GM18502 (cell line): Measurements from ENCODE around the gene ATN1.

Experiments used
- ATAC-seq: cut with Tn5 transposase; IDR thresholded peaks from one replicate; pipeline ENCODE4 v1.9.1; 2021; ENCODE audit warnings: mild to moderate bottlenecking; ENCODE audit not compliant: unreplicated experiment, poor library complexity

Gene ATN1

GRCh38 chr12:6923003-6923732, 4.6 kb upstream of the ATN1 start:
- ATAC-seq: no peak

GRCh38 chr12:6923851-6924250, 3.9 kb upstream of the ATN1 start:
- no peak for ATAC-seq

- no peak for ATAC-seq
Observed at GRCh38 chr12:6925239-6925539, 2.6 kb upstream of the ATN1 start.

GRCh38 chr12:6925540-6926279, 2.0 kb upstream of the ATN1 start:
- ATAC-seq: no peak

- ATAC-seq: no peak
Observed at GRCh38 chr12:6928022-6928702, 403 bp downstream of the ATN1 start.

GRCh38 chr12:6928703-6929407, 1.1 kb downstream of the ATN1 start:
- ATAC-seq: no peak

- ATAC-seq: no peak
Observed at GRCh38 chr12:6929466-6930452, 2.0 kb downstream of the ATN1 start.

GRCh38 chr12:6932766-6933165, 5.0 kb downstream of the ATN1 start:
- ATAC-seq: no peak

- no peak for ATAC-seq
Observed at GRCh38 chr12:6934110-6934509, 6.4 kb downstream of the ATN1 start.

- ATAC-seq: no peak
Observed at GRCh38 chr12:6935371-6936193, 7.8 kb downstream of the ATN1 start.

- ATAC-seq: no peak
Observed at GRCh38 chr12:6936194-6936635, 8.5 kb downstream of the ATN1 start.

GRCh38 chr12:6936636-6937480, 9.1 kb downstream of the ATN1 start:
- no peak for ATAC-seq

GRCh38 chr12:6937481-6938352, 10.0 kb downstream of the ATN1 start:
- ATAC-seq: peak; percentile 88

- ATAC-seq: no peak
Observed at GRCh38 chr12:6938353-6939190, 10.8 kb downstream of the ATN1 start.

- no peak for ATAC-seq
Observed at GRCh38 chr12:6939191-6939540, 11.4 kb downstream of the ATN1 start.

GRCh38 chr12:6941267-6941666, 13.5 kb downstream of the ATN1 start:
- ATAC-seq: no peak
